ENCODE results near the gene TMEM9. TPM values are rescaled to one million over a fixed set of nuclear protein-coding genes. Genes with fewer than 3 reads are reported as not detected.

Gene TMEM9
- total and polyA plus RNA-seq, 9 of the 15 experiments (the other 6 are each of a cell fraction or from before 2014, with no cell fraction given), result 30.4 to 107 (median 67.6) TPM

DNA sequence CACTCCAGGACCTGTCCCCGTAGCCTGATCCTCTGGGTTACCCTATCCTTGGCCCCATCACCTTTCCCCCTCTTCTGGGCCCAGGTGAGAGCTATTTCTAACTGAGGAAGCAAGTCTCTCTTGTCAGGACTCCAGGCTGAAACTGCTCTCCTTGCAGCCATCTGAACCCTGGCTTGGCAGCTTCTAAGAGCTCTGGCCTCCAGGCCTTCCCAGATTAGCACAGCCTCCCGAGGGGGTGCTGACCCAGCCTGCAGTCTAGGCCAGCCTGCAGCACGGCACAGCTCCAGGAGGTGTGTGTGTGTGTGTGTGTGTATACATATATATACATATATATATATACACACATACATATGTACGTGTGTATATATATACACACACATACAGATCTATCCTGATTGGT lies 59.4 kb downstream of the TMEM9 start:
- ChIA-PET POLR2A (interaction anchor here (0.5 to 0.9 kb wide), 2 partner anchors 17 to 90 kb away, joined by 3 read pairs; no protein-coding TSS in a partner anchor), CTCF (ENCODE audit: low intra/inter-chr PET ratio) (no interaction called here)
- Histone ChIP-seq H3K27me3 (ENCODE audit: control insufficient read depth in 2 of 2, insufficient read depth in 2 of 2, low read length in 2 of 2) (peaks cover 61 to 87% of the 10 kb centered on the region in 2 experiments), H3K4me1 (replicated peaks in 1 of 2; ENCODE audit: control insufficient read depth in 2 of 2, insufficient read depth in 2 of 2, low read length in 2 of 2) (no peaks in the 10 kb centered on the region), H3K4me2 (ENCODE audit: insufficient read depth, low read length) (no peak overlapping the region), H3K27ac (ENCODE audit: extremely low read depth, low read depth, low read length) (no peak overlapping the region), H3K79me2 (ENCODE audit: control insufficient read depth, insufficient read depth, low read length) (no peaks in the 10 kb centered on the region), H3K9me3 (replicated peaks; ENCODE audit: control insufficient read depth, insufficient read depth, low read depth, low read length) (no peaks in the 10 kb centered on the region), H3K9ac (ENCODE audit: insufficient read depth in 1 of 2, low read depth in 2 of 2, low read length in 2 of 2) (no peak overlapping the region), H4K20me1 (replicated peaks; ENCODE audit: control insufficient read depth, insufficient read depth, low read length) (peaks cover 10% of the 10 kb centered on the region; the same call in 1 of the 2 replicates), H3K36me3 (ENCODE audit: control insufficient read depth, insufficient read depth, low read length) (no peaks in the 10 kb centered on the region), H3K9me1 (ENCODE audit: control insufficient read depth, insufficient read depth, low read length) (no peaks in the 10 kb centered on the region), H3K4me3 (no peak overlapping the region), H2AFZ (ENCODE audit: low read depth, low read length) (no peak overlapping the region)
- WGBS (ENCODE audit: insufficient coverage, low coverage, missing lambda C conversion rate), result 0% methylated on average over 4 of the region's 4 CpGs
- no TSS peak for BruUV-seq (replicated peaks)
- in situ Hi-C loops (cut with MboI), result no loop called here
- TF ChIP-seq C11orf30 (IDR thresholded peaks at IDR 0.05; ENCODE audit: low read depth), result no peak
- no peak for TF ChIP-seq ARID2 (IDR thresholded peaks at IDR 0.05)
- no peak for TF ChIP-seq CBFA2T2 (conservative IDR thresholded peaks at IDR 0.05)
- TF ChIP-seq, protein P1, sequence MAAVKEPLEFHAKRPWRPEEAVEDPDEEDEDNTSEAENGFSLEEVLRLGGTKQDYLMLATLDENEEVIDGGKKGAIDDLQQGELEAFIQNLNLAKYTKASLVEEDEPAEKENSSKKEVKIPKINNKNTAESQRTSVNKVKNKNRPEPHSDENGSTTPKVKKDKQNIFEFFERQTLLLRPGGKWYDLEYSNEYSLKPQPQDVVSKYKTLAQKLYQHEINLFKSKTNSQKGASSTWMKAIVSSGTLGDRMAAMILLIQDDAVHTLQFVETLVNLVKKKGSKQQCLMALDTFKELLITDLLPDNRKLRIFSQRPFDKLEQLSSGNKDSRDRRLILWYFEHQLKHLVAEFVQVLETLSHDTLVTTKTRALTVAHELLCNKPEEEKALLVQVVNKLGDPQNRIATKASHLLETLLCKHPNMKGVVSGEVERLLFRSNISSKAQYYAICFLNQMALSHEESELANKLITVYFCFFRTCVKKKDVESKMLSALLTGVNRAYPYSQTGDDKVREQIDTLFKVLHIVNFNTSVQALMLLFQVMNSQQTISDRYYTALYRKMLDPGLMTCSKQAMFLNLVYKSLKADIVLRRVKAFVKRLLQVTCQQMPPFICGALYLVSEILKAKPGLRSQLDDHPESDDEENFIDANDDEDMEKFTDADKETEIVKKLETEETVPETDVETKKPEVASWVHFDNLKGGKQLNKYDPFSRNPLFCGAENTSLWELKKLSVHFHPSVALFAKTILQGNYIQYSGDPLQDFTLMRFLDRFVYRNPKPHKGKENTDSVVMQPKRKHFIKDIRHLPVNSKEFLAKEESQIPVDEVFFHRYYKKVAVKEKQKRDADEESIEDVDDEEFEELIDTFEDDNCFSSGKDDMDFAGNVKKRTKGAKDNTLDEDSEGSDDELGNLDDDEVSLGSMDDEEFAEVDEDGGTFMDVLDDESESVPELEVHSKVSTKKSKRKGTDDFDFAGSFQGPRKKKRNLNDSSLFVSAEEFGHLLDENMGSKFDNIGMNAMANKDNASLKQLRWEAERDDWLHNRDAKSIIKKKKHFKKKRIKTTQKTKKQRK (IDR thresholded peaks at IDR 0.05; ENCODE audit: borderline replicate concordance, low read depth, low read length), result no peak
- TF ChIP-seq CREBBP (IDR thresholded peaks at IDR 0.05; ENCODE audit: low read depth, low read length), result no peak
- TF ChIP-seq PPARD (CRISPR knock-in tag; IDR thresholded peaks at IDR 0.05), result no peak
- TF ChIP-seq MYBL2 (IDR thresholded peaks at IDR 0.05; ENCODE audit: low read depth), result no peak
- no peak for TF ChIP-seq MYBL2 (CRISPR knock-in tag; IDR thresholded peaks at IDR 0.05; ENCODE audit: borderline replicate concordance)
- TF ChIP-seq NELFE (IDR thresholded peaks at IDR 0.05; ENCODE audit: insufficient read depth, insufficient read length), result no peak
- DNase-seq (ENCODE audit: extremely low read depth in 1 of 4, low spot score in 3 of 4) (no peak), ATAC-seq (no peak), FAIRE-seq (no peak)
- intact Hi-C loops (cut with micrococcal nuclease), result no loop called here

Measured in K562 (cell line).